Measurements from ENCODE around the gene CIDEA.

CIDEA gene

GRCh38 chr18:12302391-12303147 is 48.4 kb downstream of the CIDEA start:
- no peak for DNase-seq

- DNase-seq = no peak
Observed at GRCh38 chr18:12304351-12305210, 50.4 kb downstream of the CIDEA start.

DNA sequence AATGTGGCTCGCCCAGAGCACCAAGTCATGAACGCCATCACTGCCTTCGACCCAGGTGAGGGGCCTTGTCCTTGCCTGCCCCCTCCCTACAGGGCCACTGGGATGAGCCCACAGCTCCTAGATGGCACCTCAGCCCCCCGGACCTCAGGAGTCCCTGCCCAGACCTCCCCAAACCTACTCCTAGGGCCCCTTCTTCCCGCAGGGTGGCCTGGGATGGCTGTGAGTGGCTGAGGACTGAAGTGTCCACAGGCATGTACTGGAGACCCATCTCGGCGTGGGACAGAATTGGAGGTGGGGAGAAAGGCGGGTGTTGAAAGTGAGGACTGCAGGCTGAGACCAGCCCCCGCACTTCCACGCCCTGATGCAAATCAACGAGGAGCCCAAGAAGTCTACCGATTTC is 51.0 kb downstream of the CIDEA start:
- DNase-seq = no peak

DNA sequence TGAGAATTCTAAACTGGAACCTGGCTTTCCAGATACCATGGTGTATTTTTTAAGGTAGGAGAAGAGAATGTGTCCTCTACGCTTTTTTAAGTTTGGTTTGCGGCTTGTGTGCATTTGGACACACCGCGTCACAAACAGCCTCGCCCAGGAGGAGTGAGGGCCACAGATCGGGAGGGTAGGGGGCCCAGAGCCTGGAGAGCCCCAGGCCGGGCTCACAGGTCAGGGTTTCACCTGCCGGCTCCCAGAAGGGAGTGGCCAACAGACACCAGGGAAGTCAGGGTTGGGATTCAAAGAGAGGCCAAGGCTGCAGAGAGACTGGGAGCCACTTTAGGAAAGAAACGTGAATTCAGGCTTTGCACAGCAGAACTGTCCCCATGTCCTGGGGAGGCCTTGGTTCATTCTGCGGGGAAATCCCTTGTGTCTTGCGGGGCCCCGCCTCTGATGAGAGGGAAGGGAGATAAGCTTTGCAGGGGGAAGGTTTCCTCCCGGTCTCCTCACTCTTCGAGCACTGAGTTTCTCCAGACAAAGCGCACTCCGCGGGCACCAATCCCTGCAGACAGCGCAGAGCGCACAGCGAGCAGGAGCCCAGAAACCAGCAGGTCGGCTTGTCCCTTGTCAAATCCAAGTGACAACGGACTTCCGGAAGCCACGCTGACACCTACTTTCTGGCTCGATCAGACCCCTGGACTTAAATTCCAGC is 51.9 kb downstream of the CIDEA start:
- no peak for DNase-seq

DNA sequence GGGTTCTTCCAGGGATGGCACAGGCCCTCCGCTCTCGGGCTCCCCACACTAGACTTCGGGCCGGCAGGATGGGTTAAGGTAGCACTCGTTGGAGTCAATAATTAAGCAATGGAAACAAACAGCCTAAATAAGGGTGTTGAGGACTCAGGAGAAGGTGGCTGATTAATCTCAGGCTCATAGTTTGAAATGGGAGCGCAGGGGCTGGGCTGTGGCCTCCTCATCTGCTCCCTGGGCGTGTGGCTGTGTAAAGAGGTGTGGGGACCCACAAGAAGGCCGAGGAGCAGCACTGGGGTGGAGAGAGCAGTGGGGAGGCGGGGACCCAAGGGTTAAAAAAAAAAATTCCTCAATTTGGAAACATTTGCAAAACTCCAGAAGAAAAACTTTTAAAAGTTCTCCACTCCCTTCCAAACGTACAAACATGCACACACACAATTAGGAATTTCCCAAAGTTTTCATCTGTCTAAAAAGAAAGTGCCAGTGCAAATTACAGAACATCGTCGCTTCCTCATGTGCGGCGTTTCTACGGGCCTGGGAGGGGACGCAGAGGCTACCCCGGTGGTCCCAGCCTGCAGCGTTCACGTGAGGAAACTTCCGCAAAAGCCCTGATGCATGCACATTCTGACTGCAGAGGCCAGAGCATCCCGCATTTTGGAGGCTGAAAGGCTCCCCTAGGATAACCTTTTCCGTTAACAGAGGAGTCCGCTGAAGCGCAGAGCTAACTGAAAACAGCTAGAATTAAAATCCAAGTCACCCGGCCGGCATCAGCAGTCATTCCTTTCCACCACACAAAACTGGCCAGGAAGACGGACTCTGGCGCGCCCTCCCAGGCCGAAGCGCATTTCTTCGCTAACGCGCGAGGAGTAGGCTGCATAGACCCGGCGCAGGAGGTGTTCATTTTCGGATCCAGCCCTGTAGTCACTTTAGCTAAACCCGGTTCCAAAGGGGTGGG is 52.9 kb downstream of the CIDEA start:
- DNase-seq = no peak

GRCh38 chr18:12307701-12308385 is 53.7 kb downstream of the CIDEA start, which contains the start of gene TUBB6:
TUBB6 (plus strand) TSS chr18:12308241; CDS start chr18:12308293, 52 bp downstream.
- DNase-seq = no peak

GRCh38 chr18:12308386-12309100 is 54.4 kb downstream of the CIDEA start:
- no peak for DNase-seq

DNA sequence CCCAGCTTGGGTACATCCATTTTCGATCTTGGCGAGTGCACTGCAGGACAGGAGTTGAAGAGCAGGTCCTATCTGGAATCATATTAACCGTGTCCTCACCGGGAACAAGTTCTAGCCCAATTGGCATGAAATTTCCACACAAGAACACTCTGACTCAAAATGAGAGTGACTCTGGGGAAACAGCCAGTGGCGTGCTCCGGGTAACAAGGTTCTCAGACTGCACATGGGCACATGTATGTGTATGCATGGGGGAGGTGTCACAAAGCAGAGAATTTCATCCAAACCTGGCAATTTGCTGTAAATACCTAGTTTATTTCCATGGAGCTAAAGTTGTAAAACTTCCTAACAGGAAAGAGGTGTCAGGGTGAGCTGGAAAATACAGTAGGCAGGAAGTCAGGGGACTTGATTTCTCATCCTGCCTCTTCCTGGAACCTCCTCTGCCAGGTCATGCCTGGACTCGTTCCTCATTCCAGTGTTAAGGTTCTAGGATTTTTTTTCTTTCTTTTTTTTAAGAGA is 55.6 kb downstream of the CIDEA start:
- DNase-seq = no peak

GRCh38 chr18:12310762-12311161 is 56.6 kb downstream of the CIDEA start:
- DNase-seq = no peak

DNA sequence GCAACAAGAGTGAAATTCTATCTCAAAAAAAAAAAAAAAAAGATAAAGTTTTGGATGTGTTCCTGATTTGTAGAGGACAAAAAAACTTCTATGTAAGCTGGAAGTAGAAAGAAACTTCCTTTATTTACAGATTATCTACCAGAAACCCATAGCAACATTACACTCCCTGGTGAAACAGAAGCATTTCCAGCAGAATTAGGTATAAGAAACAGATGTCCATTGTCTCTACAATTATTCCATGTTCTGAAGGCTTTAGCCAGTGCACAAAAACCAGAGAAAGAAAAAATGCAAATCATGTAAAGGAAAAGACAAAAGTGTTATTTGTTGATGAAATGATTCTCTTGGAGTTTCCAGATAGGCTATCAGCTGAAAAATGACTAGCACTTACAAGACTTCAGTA is 58.8 kb downstream of the CIDEA start:
- DNase-seq = no peak

DNA sequence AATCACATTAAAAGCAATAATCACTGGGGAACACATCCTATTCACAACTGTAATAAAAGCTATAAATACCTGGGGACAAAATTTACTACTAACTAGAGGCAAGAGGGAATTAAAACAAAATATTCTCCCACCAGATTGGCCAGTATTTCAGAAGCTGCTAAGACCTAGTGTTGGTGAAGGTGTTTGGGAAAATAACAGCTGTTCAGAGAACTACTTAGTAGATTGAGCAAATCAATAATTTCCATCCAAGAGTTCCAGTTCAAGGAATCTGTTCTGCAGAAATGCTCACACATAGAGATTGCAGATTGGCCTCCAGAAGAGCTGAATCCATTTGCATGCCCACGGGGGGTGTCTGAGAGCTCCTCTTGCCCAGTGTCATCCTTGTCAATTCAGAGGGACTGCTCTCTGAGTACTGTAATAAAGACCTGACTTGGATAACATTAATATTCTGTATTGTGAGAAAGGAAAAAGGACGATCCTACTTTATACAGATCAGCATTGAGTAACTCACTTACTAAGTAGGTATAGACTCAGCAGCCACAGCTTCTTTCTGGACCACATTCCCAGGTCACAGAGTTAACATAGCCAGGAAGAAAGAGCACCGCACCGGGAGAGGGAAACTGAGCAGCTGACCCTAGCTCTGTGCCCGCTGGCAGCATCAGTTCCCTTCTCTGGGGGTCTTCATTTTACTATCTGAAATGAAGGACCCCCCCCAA is 59.5 kb downstream of the CIDEA start:
- DNase-seq = no peak

DNA sequence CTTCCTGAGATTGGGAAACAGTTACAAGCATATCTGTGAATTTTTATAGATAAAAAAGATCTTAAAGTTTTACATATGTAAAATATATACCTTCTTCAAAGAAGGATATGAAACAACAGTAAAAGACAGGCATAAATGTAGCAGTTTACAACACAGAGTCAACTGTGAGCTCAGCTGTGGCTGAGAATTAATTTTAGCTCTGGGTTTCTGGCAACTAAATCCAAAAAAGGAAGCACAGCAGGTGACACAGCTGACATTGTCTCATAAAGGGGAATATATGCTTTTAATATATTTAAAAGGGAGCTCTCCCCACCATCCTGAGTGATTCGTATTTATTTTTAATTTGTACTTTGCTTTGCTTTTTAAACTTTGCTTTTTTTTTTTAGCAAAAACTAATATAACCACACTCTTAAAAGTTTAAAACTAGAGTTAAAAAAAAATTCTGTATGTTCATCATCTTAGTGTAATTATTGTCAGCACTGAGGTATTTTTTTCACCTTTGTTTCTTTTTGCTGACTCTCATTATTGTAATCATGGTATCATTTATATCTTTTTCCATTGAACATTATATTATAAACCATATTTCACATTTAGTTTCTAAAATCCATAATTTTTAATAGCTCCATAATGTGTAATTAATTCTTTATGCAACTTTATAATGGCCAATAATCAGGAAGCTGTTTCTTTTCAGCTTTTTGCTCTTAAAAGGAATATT is 60.6 kb downstream of the CIDEA start:
- no peak for DNase-seq

- no peak for DNase-seq
Observed at GRCh38 chr18:12315490-12315889, 61.3 kb downstream of the CIDEA start.

DNA sequence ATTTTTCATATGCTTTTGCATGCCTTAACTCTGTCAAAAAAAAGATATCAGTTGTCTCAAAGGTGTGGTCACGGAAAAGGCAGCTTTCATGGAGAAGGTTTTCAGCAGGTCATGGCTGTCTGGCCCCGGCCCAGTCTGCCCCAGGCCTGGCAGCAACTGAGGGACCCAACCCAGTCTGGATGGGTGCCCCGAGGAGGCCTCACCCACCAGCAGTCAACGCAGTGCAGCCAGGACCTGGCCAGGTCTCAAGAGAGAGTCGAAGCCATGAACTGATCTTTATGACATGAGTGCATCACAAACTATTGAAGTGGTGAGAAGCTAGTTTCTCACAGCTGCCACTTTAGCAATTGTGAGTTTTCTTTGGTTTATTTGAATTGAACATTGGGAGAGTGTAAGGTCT is 61.8 kb downstream of the CIDEA start:
- no peak for DNase-seq

DNA sequence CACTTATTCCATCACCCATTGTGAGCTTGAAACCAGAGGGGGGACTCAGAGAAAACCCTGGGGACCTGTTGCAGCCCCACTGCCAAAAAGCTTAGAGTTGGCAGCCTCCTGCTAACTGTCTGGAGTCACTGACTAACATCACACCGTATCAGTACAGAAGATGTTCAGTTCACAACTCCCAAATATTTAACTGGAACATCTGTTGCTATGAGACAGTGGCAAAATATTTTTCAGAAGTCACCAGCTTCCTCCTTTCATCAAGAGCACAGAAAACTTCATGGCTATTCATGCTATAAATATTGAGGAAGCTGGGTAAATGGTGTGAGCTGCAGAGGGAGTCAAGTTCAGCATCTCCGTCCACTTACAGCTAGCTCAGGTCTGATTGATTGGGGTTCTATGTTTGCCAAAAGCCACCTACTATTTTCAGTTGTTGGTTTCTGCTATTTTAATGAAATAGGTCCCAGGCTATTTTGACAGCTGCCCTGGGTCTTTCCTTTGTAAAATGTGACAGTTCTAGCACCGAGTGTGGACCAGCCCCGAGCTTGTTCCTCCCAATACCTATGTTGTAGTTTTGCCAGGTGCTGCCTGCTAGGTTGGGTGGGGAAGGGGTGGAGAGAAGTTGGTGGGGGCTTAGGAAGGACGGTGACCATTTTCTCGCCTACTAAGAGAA is 63.6 kb downstream of the CIDEA start:
- no peak for DNase-seq

DNA sequence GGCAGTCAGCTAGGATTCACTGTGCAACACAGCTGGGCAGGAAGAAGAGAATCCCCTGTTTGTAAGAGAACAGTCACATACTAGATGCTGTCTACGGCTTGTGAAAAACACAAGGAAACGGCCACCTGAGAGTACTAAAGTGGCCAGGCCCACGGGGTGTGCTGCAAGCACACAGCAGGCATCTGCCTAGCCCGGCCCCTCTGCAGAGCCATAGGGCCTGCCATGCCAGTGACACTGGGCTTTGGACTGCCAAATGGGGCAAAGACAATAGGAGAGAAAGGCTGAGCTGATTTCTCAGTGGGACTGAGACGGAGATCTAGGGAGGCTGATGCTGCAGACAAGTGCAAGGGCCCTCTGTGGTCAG is 64.2 kb downstream of the CIDEA start:
- no peak for DNase-seq

DNA sequence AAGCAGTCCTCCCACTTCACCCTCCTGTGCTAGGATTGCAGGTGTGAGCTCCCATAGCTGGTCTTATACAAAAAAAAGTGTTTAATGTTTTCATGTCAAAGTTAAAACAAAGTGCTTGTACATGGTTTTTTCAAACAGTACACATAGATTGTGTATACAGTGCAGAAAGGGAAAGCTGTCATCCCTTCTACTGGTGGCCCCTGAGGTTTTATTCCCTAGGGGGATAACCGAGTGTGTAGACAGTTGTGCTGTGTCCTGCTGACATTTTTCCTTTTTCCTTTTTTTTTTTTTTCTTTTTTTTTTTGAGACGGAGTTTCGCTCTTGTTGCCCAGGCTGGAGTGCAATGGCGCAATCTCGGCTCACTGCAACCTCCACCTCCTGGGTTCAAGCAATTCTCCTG is 64.7 kb downstream of the CIDEA start:
- no peak for DNase-seq

DNA sequence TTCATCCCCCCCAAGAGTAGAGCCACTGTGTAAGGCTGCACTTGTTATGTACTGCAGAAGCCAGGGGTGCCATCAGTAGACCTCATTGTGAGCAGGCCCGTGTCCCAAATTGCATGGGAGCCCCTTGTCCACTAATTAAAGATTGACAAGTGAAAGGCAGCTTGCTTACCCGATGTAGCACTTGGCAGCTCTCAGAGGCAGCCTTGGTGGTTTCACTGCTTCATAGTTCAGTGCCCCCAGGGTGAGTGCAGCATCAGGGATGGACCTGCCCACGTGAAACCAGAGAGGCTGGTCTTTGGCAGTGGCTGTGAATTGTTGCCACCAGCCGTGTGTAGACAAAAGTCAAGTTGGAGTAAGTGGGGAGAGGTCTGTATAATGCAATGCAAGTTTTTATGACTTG is 67.2 kb downstream of the CIDEA start:
- no peak for DNase-seq

Data from stimulated activated CD4-positive, alpha-beta T cell treated with anti-CD3 and anti-CD28 coated beads, Interleukin-12 subunit alpha, Interleukin-12 subunit beta, amount 100 ng/mL, for 4 hours (primary cell).